GM23248 (cell line): ENCODE data around the gene CELF6. TPM values are rescaled to one million over a fixed set of nuclear protein-coding genes. Genes with fewer than 3 reads are reported as not detected.

Experiments used
- DNase-seq: peaks from one replicate; pipeline ENCODE4 v3.0.0-alpha.2; 2015
- H2AFZ ChIP-seq: fragments of 200-600 bp; sonication (generic); 2 replicates; pipeline ENCODE4 v1.6.1; 2016; ENCODE audit warnings: antibody characterized with exemption
- H3F3A ChIP-seq: fragments of 200-600 bp; sonication (generic); 2 replicates; pipeline ENCODE4 v1.6.1; 2016; ENCODE audit warnings: mild to moderate bottlenecking, antibody characterized with exemption, mixed run types; ENCODE audit not compliant: insufficient read depth
- H3K27ac ChIP-seq: fragments of 200-600 bp; sonication (generic); 2 replicates; pipeline ENCODE4 v1.5.1; 2016; ENCODE audit warnings: mild to moderate bottlenecking
- H3K27me3 ChIP-seq: fragments of 200-600 bp; sonication (generic); replicated peaks from 2 replicates; pipeline ENCODE4 v1.6.1; 2016; ENCODE audit warnings: mild to moderate bottlenecking; ENCODE audit not compliant: insufficient read depth
- H3K36me3 ChIP-seq: fragments of 200-600 bp; sonication (generic); 2 replicates; pipeline ENCODE4 v1.6.1; 2016; ENCODE audit warnings: low read depth, mild to moderate bottlenecking
- H3K4me1 ChIP-seq: fragments of 200-600 bp; sonication (generic); 2 replicates; pipeline ENCODE4 v1.6.1; 2016; ENCODE audit warnings: mild to moderate bottlenecking; ENCODE audit not compliant: insufficient read depth
- H3K4me2 ChIP-seq: fragments of 200-600 bp; sonication (generic); one replicate; pipeline ENCODE4 v1.6.1; 2016; ENCODE audit warnings: mild to moderate bottlenecking; ENCODE audit not compliant: unreplicated experiment
- H3K4me3 ChIP-seq: fragments of 200-600 bp; sonication (generic); 2 replicates; pipeline ENCODE4 v1.5.1; 2016; ENCODE audit warnings: mild to moderate bottlenecking
- H3K79me2 ChIP-seq: fragments of 200-600 bp; sonication (generic); 2 replicates; pipeline ENCODE4 v1.6.1; 2016; ENCODE audit warnings: mild to moderate bottlenecking; ENCODE audit not compliant: insufficient read depth
- H3K9ac ChIP-seq: fragments of 200-600 bp; sonication (generic); 2 replicates; pipeline ENCODE4 v1.6.1; 2016; ENCODE audit warnings: mild to moderate bottlenecking
- H3K9me2 ChIP-seq: fragments of 200-600 bp; sonication (generic); 2 replicates; pipeline ENCODE4 v1.6.1; 2016; ENCODE audit warnings: mixed run types, mild to moderate bottlenecking, moderate library complexity; ENCODE audit not compliant: insufficient read depth
- H3K9me3 ChIP-seq: fragments of 200-600 bp; sonication (generic); one replicate; pipeline ENCODE4 v1.6.1; 2017; ENCODE audit warnings: low read depth
- H4K20me1 ChIP-seq: fragments of 200-600 bp; sonication (generic); 2 replicates; pipeline ENCODE4 v1.6.0; 2016; ENCODE audit not compliant: insufficient read depth
- EZH2 ChIP-seq: fragments of 200-600 bp; sonication (generic); IDR thresholded peaks from 2 replicates; pipeline ENCODE4 v1.6.1; 2018; ENCODE audit warnings: antibody characterized with exemption, mild to moderate bottlenecking; ENCODE audit not compliant: insufficient read depth, poor library complexity, severe bottlenecking
- EZH2phosphoT487 ChIP-seq: fragments of 200-600 bp; sonication (generic); IDR thresholded peaks from 2 replicates; pipeline ENCODE4 v1.6.1; 2018; ENCODE audit warnings: antibody characterized with exemption, moderate library complexity, mild to moderate bottlenecking, low read depth; ENCODE audit not compliant: insufficient read depth
- WGBS, 2 experiments: methylation state at CpG; one replicate each; pipeline ENCODE4 v1.1.6; 2015 to 2017; ENCODE audit warnings: low lambda C conversion rate in 2 of 2, low coverage in 1 of 2; ENCODE audit errors: missing lambda C conversion rate in 2 of 2; 5-methylcytosine and 5-hydroxymethylcytosine counted together
- in situ Hi-C: fragments of 300-500 bp; cut with MboI; formaldehyde crosslinking; loops from 2 replicates; pipeline ENCODE4 v1.15.0; 2020
- polyA plus RNA-seq: library from polyadenylated mRNA; unstranded; fragments of >200 nt; fragmentation: Nextera tagmentation; extraction: Ambion mirVana; gene quantifications from 2 replicates; pipeline ENCODE4 v1.2.1, GENCODE V29; 2016
- total RNA-seq: library from RNA; depleted of rRNA; stranded (reverse); fragments of >200 nt; shearing (Covaris generic); gene quantifications from 2 replicates; pipeline ENCODE4 v1.2.3, GENCODE V29; 2014

CELF6 gene
- total and polyA plus RNA-seq, 2 experiments from 2014 or later, result 0.08 to 0.22 TPM

- H3K9me3 ChIP-seq, result no peaks in the 10 kb centered on the region
- peak overlapping the region; percentile 96 for H2AFZ ChIP-seq
- no peaks in the 10 kb centered on the region for H3K9me2 ChIP-seq
- H3F3A ChIP-seq, result peaks cover 6% of the 10 kb centered on the region; the same call in 1 of the 2 replicates
- H3K79me2 ChIP-seq, result peaks cover 38% of the 10 kb centered on the region
- H3K27me3 ChIP-seq, result no peaks in the 10 kb centered on the region
- no peaks in the 10 kb centered on the region for H3K36me3 ChIP-seq
- H3K27ac ChIP-seq, result peak overlapping the region; percentile 25
- H3K9ac ChIP-seq, result peak overlapping the region; percentile 73
- DNase-seq, result no peak
- TF ChIP-seq EZH2phosphoT487, result no peak
- TF ChIP-seq EZH2, result no peak
- peak overlapping the region; percentile 76 for H3K4me2 ChIP-seq
- H3K4me3 ChIP-seq, result peak overlapping the region; percentile 75
- H3K4me1 ChIP-seq, result peaks cover 20% of the 10 kb centered on the region
- H4K20me1 ChIP-seq, result no peaks in the 10 kb centered on the region
- in situ Hi-C loops, result no loop called here
- WGBS, 2 experiments, result 16 to 22% methylated on average over 10 of the region's 10 CpGs
These were observed 47.0 kb downstream of the CELF6 start for GRCh38 chr15:72272997-72273352.

GRCh38 chr15:72272213-72272996 is 47.6 kb downstream of the CELF6 start, which contains the start of gene PARP6:
PARP6 (minus strand) TSS chr15:72272554; CDS start chr15:72267477, 5,077 bp downstream.
- Histone ChIP-seq H3K9me3 (no peaks in the 10 kb centered on the region), H4K20me1 (no peaks in the 10 kb centered on the region), H3K27ac (peak within 1 kb of the TSS; percentile 62), H3K36me3 (peaks cover 5% of the 10 kb centered on the region; the same call in 1 of the 2 replicates), H3K9me2 (no peaks in the 10 kb centered on the region), H3K27me3 (no peaks in the 10 kb centered on the region), H3K9ac (peak within 1 kb of the TSS; percentile 89), H3F3A (peaks cover 6% of the 10 kb centered on the region; the same call in 1 of the 2 replicates), H3K4me2 (peak within 1 kb of the TSS; percentile 77), H3K4me1 (peaks cover 20% of the 10 kb centered on the region), H3K4me3 (peak within 1 kb of the TSS; percentile 94), H2AFZ (peak within 1 kb of the TSS; percentile 96), H3K79me2 (peaks cover 44% of the 10 kb centered on the region)
- peak; percentile 99 for DNase-seq
- TF ChIP-seq EZH2phosphoT487, result no peak
- no peak for TF ChIP-seq EZH2
- 0 to 1% methylated on average over 39 to 47 of the region's 82 CpGs for WGBS, 2 experiments
- in situ Hi-C loops, result no loop called here

- Histone ChIP-seq H4K20me1 (no peaks in the 10 kb centered on the region), H3K9ac (peak overlapping the region; percentile 89), H3F3A (peaks cover 6% of the 10 kb centered on the region; the same call in 1 of the 2 replicates), H3K4me1 (peaks cover 20% of the 10 kb centered on the region), H3K27me3 (no peaks in the 10 kb centered on the region), H3K9me2 (no peaks in the 10 kb centered on the region), H3K27ac (peak overlapping the region; percentile 62), H3K4me3 (peak overlapping the region; percentile 94), H3K79me2 (peaks cover 46% of the 10 kb centered on the region), H3K36me3 (peaks cover 10% of the 10 kb centered on the region; the same call in 1 of the 2 replicates), H2AFZ (peak overlapping the region; percentile 87), H3K4me2 (peak overlapping the region; percentile 77), H3K9me3 (no peaks in the 10 kb centered on the region)
- in situ Hi-C loops, result no loop called here
- WGBS, 2 experiments, result 4 to 6% methylated on average over 13 of the region's 13 CpGs
- TF ChIP-seq EZH2phosphoT487, result no peak
- TF ChIP-seq EZH2, result no peak
- DNase-seq, result peak; percentile 50
These were observed 48.1 kb downstream of the CELF6 start for GRCh38 chr15:72271895-72272212.

DNA sequence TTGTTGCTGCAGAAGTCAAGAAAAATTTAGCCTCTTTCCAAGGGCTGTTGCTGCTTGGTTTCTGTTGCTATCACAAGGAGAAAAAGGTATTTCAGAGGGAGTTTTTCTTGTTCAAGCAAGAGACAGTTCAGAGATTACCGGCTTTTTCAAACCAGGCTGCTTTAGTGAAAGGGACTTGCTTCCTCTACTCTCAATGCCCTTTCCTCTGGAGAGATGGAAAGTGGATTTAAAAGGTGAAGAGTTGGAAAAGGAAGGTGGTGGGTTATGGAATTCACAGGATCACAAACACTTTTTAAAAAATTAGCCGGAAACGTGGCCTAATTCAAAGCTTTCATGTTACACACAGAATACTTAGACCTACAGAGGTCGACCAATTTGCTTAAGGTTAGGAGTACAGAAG is 48.7 kb downstream of the CELF6 start:
- H2AFZ ChIP-seq, result 0 out of 2 replicates have a peak overlapping the region, but pooled peaks have one; percentile 87
- peaks cover 6% of the 10 kb centered on the region; the same call in 1 of the 2 replicates for H3F3A ChIP-seq
- peak overlapping the region; percentile 94 for H3K4me3 ChIP-seq
- WGBS, 2 experiments, result 75 to 78% methylated on average over 4 of the region's 4 CpGs
- no peak overlapping the region for H3K27ac ChIP-seq
- H3K27me3 ChIP-seq, result no peaks in the 10 kb centered on the region
- in situ Hi-C loops, result no loop called here
- H4K20me1 ChIP-seq, result no peaks in the 10 kb centered on the region
- peaks cover 20% of the 10 kb centered on the region for H3K4me1 ChIP-seq
- no peaks in the 10 kb centered on the region for H3K9me3 ChIP-seq
- peak overlapping the region; percentile 89 for H3K9ac ChIP-seq
- H3K4me2 ChIP-seq, result peak overlapping the region; percentile 77
- H3K9me2 ChIP-seq, result no peaks in the 10 kb centered on the region
- DNase-seq, result no peak
- H3K36me3 ChIP-seq, result peaks cover 14% of the 10 kb centered on the region; the same call in 1 of the 2 replicates
- peaks cover 46% of the 10 kb centered on the region for H3K79me2 ChIP-seq
- TF ChIP-seq EZH2phosphoT487 (no peak), EZH2 (no peak)
